Gastrocnemius medialis (tissue), 4 donors: ENCODE measurements around the gene PTPRN2.

Source experiments
- CTCF ChIP-seq, 5 experiments: fragments of 450-650 bp in 3 of 5; fragments of 200-600 bp in 2 of 5; sonication (generic) in 2 of 5; IDR thresholded peaks in 4 of 5; conservative IDR thresholded peaks in 1 of 5; 1 replicate in 4 of 5; 2 replicates in 1 of 5; pipeline ENCODE4 v1.5.1; 2016 to 2019; ENCODE audit warnings: antibody characterized with exemption in 5 of 5, mild to moderate bottlenecking in 3 of 5, moderate library complexity in 3 of 5
- POLR2A ChIP-seq, 2 donors: fragments of 450-650 bp; IDR thresholded peaks; one replicate each; pipeline ENCODE4 v1.6.1; 2017; ENCODE audit warnings: antibody characterized with exemption in 2 of 2, mild to moderate bottlenecking in 2 of 2, moderate library complexity in 2 of 2

- TF ChIP-seq CTCF (IDR thresholded peaks at IDR 0.05 in 4 of 5, conservative IDR thresholded peaks at IDR 0.05 in 1 of 5) (no peak), POLR2A (IDR thresholded peaks at IDR 0.05) (no peak)
Measured at GRCh38 chr7:158382363-158383254, 205.0 kb downstream of the PTPRN2 start.
